H1 (cell line): ENCODE data around the gene CXCR1. TPM values are rescaled to one million over a fixed set of nuclear protein-coding genes. Genes with fewer than 3 reads are reported as not detected.

Experiments used
- CTCF ChIA-PET: fragments of 300-600 bp; sonication (Branson Sonifier 250); formaldehyde crosslinking; loops from one replicate; lab custom pipeline; 2021; ENCODE audit not compliant: partially characterized antibody; lab: Charles Lee
- POLR2A ChIA-PET: fragments of 300-600 bp; sonication (Branson Sonifier 250); formaldehyde crosslinking; loops from one replicate; lab custom pipeline; 2021; ENCODE audit warnings: inconsistent platforms; ENCODE audit not compliant: partially characterized antibody; lab: Charles Lee
- DNase-seq, 2 experiments: peaks; one replicate each; pipeline versions ENCODE4 v3.0.0 to v3.0.0-alpha.2; 2010 to 2022; ENCODE audit warnings: low spot score in 2 of 2, low read depth in 1 of 2, mixed read lengths in 1 of 2
- FAIRE-seq: peaks from 2 replicates; lab custom pipeline; 2011; peaks lifted over from hg19 to GRCh38; lab: Jason Lieb, UNC
- H2AFZ ChIP-seq: 2 replicates; pipeline ENCODE4 v1.8.1; 2012; ENCODE audit warnings: low read length, inconsistent platforms
- H2AK5ac ChIP-seq: 2 replicates; pipeline ENCODE4 v1.6.1; 2013; ENCODE audit warnings: low read depth, low read length
- H2BK120ac ChIP-seq: replicated peaks from 2 replicates; pipeline ENCODE3; 2013; ENCODE audit warnings: low read depth, low read length, inconsistent platforms
- H2BK12ac ChIP-seq: 2 replicates; pipeline ENCODE4 v1.6.1; 2013; ENCODE audit warnings: low read depth, low read length
- H2BK15ac ChIP-seq: 2 replicates; pipeline ENCODE4 v1.6.1; 2013; ENCODE audit warnings: low read length
- H2BK20ac ChIP-seq: 2 replicates; pipeline ENCODE4 v1.6.1; 2013; ENCODE audit warnings: low read length
- H2BK5ac ChIP-seq: 2 replicates; pipeline ENCODE4 v1.6.1; 2013; ENCODE audit warnings: low read depth, low read length
- H3K14ac ChIP-seq: 2 replicates; pipeline ENCODE4 v1.6.1; 2013; ENCODE audit warnings: inconsistent platforms; ENCODE audit not compliant: insufficient read length
- H3K18ac ChIP-seq: 2 replicates; pipeline ENCODE4 v1.6.1; 2013; ENCODE audit warnings: low read length; ENCODE audit errors: extremely low read depth
- H3K23ac ChIP-seq: 2 replicates; pipeline ENCODE4 v1.6.1; 2013; ENCODE audit warnings: inconsistent platforms; ENCODE audit not compliant: insufficient read length
- H3K23me2 ChIP-seq: 2 replicates; pipeline ENCODE4 v1.6.1; 2013; ENCODE audit warnings: low read depth, low read length
- H3K27ac ChIP-seq: 2 replicates; pipeline ENCODE4 v1.6.1; 2011; ENCODE audit warnings: low read depth, low read length, inconsistent platforms
- H3K27me3 ChIP-seq, 4 experiments: replicated peaks in 1 of 4; 1 replicate in 1 of 4; 2 replicates in 3 of 4; pipeline versions ENCODE4 v1.6.1 to v1.8.1; 2011 to 2013; ENCODE audit warnings: low read length in 3 of 4, mild to moderate bottlenecking in 3 of 4, inconsistent platforms in 2 of 4, mixed read lengths in 2 of 4, moderate library complexity in 1 of 4; ENCODE audit not compliant: control insufficient read depth in 3 of 4, insufficient read depth in 3 of 4; ENCODE audit errors: extremely low read depth in 1 of 4
- H3K36me3 ChIP-seq, 4 experiments: 2 replicates each; pipeline versions ENCODE4 v1.6.1 to v1.8.1; 2011 to 2013; ENCODE audit warnings: mild to moderate bottlenecking in 4 of 4, low read length in 3 of 4, moderate library complexity in 2 of 4, control low read depth in 1 of 4, inconsistent platforms in 1 of 4; ENCODE audit not compliant: insufficient read depth in 4 of 4, control insufficient read depth in 2 of 4
- H3K4ac ChIP-seq: replicated peaks from 2 replicates; pipeline ENCODE3; 2013; ENCODE audit warnings: low read length, low read depth, mixed read lengths, inconsistent platforms; ENCODE audit not compliant: insufficient read length
- H3K4me1 ChIP-seq, 4 experiments: replicated peaks in 1 of 4; 1 replicate in 1 of 4; 2 replicates in 3 of 4; pipeline versions ENCODE4 v1.6.1 to v1.8.1; 2011 to 2013; ENCODE audit warnings: low read length in 3 of 4, inconsistent platforms in 2 of 4, mixed read lengths in 1 of 4; ENCODE audit not compliant: insufficient read depth in 4 of 4, control insufficient read depth in 3 of 4
- H3K4me2 ChIP-seq, 2 experiments: 2 replicates each; pipeline versions ENCODE4 v1.6.1 to v1.8.1; 2011 to 2013; ENCODE audit warnings: low read depth in 2 of 2, low read length in 2 of 2, control low read depth in 1 of 2, inconsistent platforms in 1 of 2, mild to moderate bottlenecking in 1 of 2; ENCODE audit not compliant: insufficient read depth in 1 of 2
- H3K4me3 ChIP-seq, 4 experiments: fragments of 200-600, 300-600 bp in 1 of 4; sonication (generic), shearing (Covaris generic), sonication (Bioruptor Twin) in 1 of 4; 2 replicates each; pipeline versions ENCODE4 v1.5.1 to v1.8.1; 2011 to 2016; ENCODE audit warnings: low read length in 4 of 4, low read depth in 3 of 4, control low read depth in 2 of 4, inconsistent platforms in 2 of 4, mild to moderate bottlenecking in 2 of 4, mixed read lengths in 1 of 4, moderate library complexity in 1 of 4; ENCODE audit not compliant: insufficient read depth in 2 of 4; ENCODE audit errors: extremely low read depth in 1 of 4
- H3K56ac ChIP-seq: replicated peaks from 2 replicates; pipeline ENCODE3; 2013; ENCODE audit warnings: low read depth, mild to moderate bottlenecking, mixed read lengths, low read length, inconsistent platforms; ENCODE audit not compliant: insufficient read length
- H3K79me1 ChIP-seq: 2 replicates; pipeline ENCODE4 v1.6.1; 2013; ENCODE audit warnings: low read depth, low read length, control low read depth
- H3K79me2 ChIP-seq, 2 experiments: 2 replicates each; pipeline versions ENCODE4 v1.6.1 to v1.8.1; 2012 to 2013; ENCODE audit warnings: low read length in 2 of 2, mild to moderate bottlenecking in 2 of 2, inconsistent platforms in 1 of 2; ENCODE audit not compliant: insufficient read depth in 2 of 2, control insufficient read depth in 1 of 2
- H3K9ac ChIP-seq, 4 experiments: replicated peaks in 1 of 4; 1 replicate in 1 of 4; 2 replicates in 3 of 4; pipeline versions ENCODE4 v1.6.1 to v1.8.1; 2011 to 2013; ENCODE audit warnings: low read depth in 3 of 4, low read length in 3 of 4, control low read depth in 2 of 4, mild to moderate bottlenecking in 2 of 4, moderate library complexity in 2 of 4, inconsistent platforms in 1 of 4; ENCODE audit errors: extremely low read depth in 1 of 4
- H3K9me3 ChIP-seq, 2 experiments: 2 replicates each; pipeline versions ENCODE4 v1.6.1 to v1.8.1; 2012 to 2013; ENCODE audit warnings: mild to moderate bottlenecking in 2 of 2, moderate library complexity in 2 of 2, control low read depth in 1 of 2, inconsistent platforms in 1 of 2, low read depth in 1 of 2, low read length in 1 of 2, mixed read lengths in 1 of 2; ENCODE audit not compliant: insufficient read depth in 2 of 2
- H4K20me1 ChIP-seq, 2 experiments: replicated peaks in 1 of 2; 2 replicates each; pipeline versions ENCODE3 to v1.8.1; 2011 to 2013; ENCODE audit warnings: inconsistent platforms in 2 of 2, low read length in 2 of 2, mild to moderate bottlenecking in 1 of 2; ENCODE audit not compliant: insufficient read depth in 2 of 2, control insufficient read depth in 1 of 2
- H4K5ac ChIP-seq: 2 replicates; pipeline ENCODE4 v1.6.1; 2013; ENCODE audit warnings: low read length, low read depth, mixed read lengths, inconsistent platforms; ENCODE audit not compliant: insufficient read length
- H4K8ac ChIP-seq: 2 replicates; pipeline ENCODE4 v1.8.0; 2013; ENCODE audit warnings: mild to moderate bottlenecking, moderate library complexity, low read length, inconsistent platforms; ENCODE audit not compliant: insufficient read depth; ENCODE audit errors: extremely low read depth
- H4K91ac ChIP-seq: replicated peaks from 2 replicates; pipeline ENCODE3; 2013; ENCODE audit warnings: low read length, mixed read lengths, inconsistent platforms; ENCODE audit not compliant: insufficient read length
- BCL11A ChIP-seq, 2 experiments: IDR thresholded peaks; one replicate each; pipeline ENCODE4 v1.6.1; 2011; ENCODE audit warnings: low read depth in 2 of 2, low read length in 2 of 2, mild to moderate bottlenecking in 2 of 2
- WGBS, 2 experiments: shearing (Covaris generic) in 1 of 2; methylation state at CpG; one replicate each; pipeline versions ENCODE4 v1.1.6 to v1.1.7; 2013 to 2015; ENCODE audit warnings: low lambda C conversion rate in 2 of 2, mixed read lengths in 2 of 2, inconsistent platforms in 1 of 2, low coverage in 1 of 2, missing lambda C conversion rate in 1 of 2; ENCODE audit not compliant: insufficient replicate concordance in 2 of 2, insufficient coverage in 1 of 2, insufficient read length in 1 of 2; ENCODE audit errors: extremely low coverage in 1 of 2, missing lambda C conversion rate in 1 of 2; 5-methylcytosine and 5-hydroxymethylcytosine counted together
- polyA plus RNA-seq, 7 experiments: library from polyadenylated mRNA; depleted of rRNA in 3 of 7; stranded (reverse) in 5 of 7; unstranded in 2 of 7; fragments of >200 nt in 5 of 7; fragments of 200-250 nt in 2 of 7; gene quantifications; 1 replicate in 5 of 7; 2 replicates in 1 of 7; 4 replicates in 1 of 7; pipeline versions ENCODE4 v1.2.1 to v1.2.3, GENCODE V29; 2011 to 2013; ENCODE audit warnings: missing spikeins in 2 of 7, mixed read lengths in 2 of 7
- total RNA-seq: library from RNA; stranded (reverse); fragmentation: NEBNext Ultra II Directional; extraction: Animal tissue kit (Norgen Biotek cat#: 25700); gene quantifications from 2 replicates; pipeline ENCODE4 v1.2.1, GENCODE V29; 2021

Gene CXCR1
- total and polyA plus RNA-seq, 2 of the 8 experiments (the other 6 are each of a cell fraction or from before 2014, with no cell fraction given), result not detected

GRCh38 chr2:218216336-218216673, 49.5 kb upstream of the CXCR1 start:
- Histone ChIP-seq H3K4me2 (peak overlapping the region; percentile 68 to 92), H2AFZ (peak overlapping the region; percentile 64), H3K18ac (no peak overlapping the region; the same call in 1 of the 2 replicates), H3K4me1 (peaks cover 0 to 10% (median 3%) of the 10 kb centered on the region in 4 experiments; a peak in 3 of 7 replicates), H3K56ac (no peak overlapping the region), H4K8ac (no peak overlapping the region), H3K9me3 (no peaks in the 10 kb centered on the region), H2BK5ac (no peak overlapping the region), H3K79me2 (peaks cover 34 to 39% of the 10 kb centered on the region in 2 experiments), H2BK12ac (no peak overlapping the region; the same call in 1 of the 2 replicates), H3K4me3 (peak overlapping the region; percentile 87 to 95 (median 92); a peak in 7 of 8 replicates), H3K27ac (no peak overlapping the region), H4K20me1 (peaks cover 0 to 7% of the 10 kb centered on the region in 2 experiments), H2BK15ac (no peak overlapping the region), H3K4ac (no peak overlapping the region), H3K79me1 (peaks cover 14% of the 10 kb centered on the region; the same call in 1 of the 2 replicates), H2BK20ac (no peak overlapping the region), H3K23me2 (peaks cover 2% of the 10 kb centered on the region; the same call in 1 of the 2 replicates), H3K14ac (no peak overlapping the region), H4K91ac (no peak overlapping the region), H4K5ac (no peak overlapping the region), H2BK120ac (no peak overlapping the region), H3K27me3 (no peaks in the 10 kb centered on the region), H3K36me3 (peaks cover 0 to 6% (median 0%) of the 10 kb centered on the region in 4 experiments; a peak in 2 of 8 replicates), H3K9ac (0 out of 7 replicates have a peak overlapping the region, but pooled peaks of 1 of the 4 experiments have one; percentile 31), H3K23ac (no peak overlapping the region), H2AK5ac (no peak overlapping the region)
- ChIA-PET POLR2A (interaction anchor here (0.5 to 1.8 kb wide), 4 partner anchors 15 to 42 kb away, joined by 3 to 12 read pairs (median 4); no protein-coding TSS in a partner anchor), CTCF (interaction anchor here (0.6 to 2.0 kb wide), 8 partner anchors 11 to 786 kb away, joined by 3 to 7 read pairs (median 4); no protein-coding TSS in a partner anchor)
- TF ChIP-seq BCL11A (IDR thresholded peaks at IDR 0.05; ENCODE audit: low read depth in 2 of 2, low read length in 2 of 2), result no peak
- FAIRE-seq (no peak), DNase-seq (no peak)
- 69% methylated on average over 9 of the region's 9 CpGs; no CpG with 5 or more reads in 1 of the 2 experiments for WGBS, 2 experiments
